Activated T-cell treated with anti-CD3 and anti-CD28 coated beads for 48 hours (primary cell): ENCODE measurements around the gene KNSTRN.

Source experiments
- DNase-seq: peaks from one replicate; pipeline ENCODE4 v3.0.0-alpha.2; 2020; ENCODE audit warnings: low read depth

The KNSTRN gene

GRCh38 chr15:40435023-40435709 is 52.6 kb downstream of the KNSTRN start:
- DNase-seq, result no peak

DNA sequence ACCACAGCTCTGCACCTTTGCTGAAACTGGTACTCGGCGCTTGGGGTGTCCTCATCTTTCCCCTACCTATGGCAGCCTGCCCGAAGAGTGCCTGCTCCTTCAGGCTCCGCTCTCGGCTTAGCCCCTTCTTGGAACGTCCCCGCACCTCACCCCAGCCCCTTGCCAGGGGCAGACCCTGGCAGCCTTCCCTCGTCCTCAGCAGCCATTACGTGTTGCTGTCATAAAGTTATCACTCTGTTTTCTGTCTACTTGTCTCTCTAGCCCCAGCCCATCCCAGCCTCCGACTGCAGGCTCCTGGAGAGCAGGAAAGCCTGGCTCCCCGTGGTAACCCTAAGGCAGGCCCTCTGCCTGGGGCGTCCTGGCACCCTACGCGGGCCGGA is 53.2 kb downstream of the KNSTRN start:
- DNase-seq, result no peak

- DNase-seq, result no peak
These were observed 53.8 kb downstream of the KNSTRN start for GRCh38 chr15:40436116-40436891.

GRCh38 chr15:40436892-40437751 is 54.6 kb downstream of the KNSTRN start:
- DNase-seq, result no peak

DNA sequence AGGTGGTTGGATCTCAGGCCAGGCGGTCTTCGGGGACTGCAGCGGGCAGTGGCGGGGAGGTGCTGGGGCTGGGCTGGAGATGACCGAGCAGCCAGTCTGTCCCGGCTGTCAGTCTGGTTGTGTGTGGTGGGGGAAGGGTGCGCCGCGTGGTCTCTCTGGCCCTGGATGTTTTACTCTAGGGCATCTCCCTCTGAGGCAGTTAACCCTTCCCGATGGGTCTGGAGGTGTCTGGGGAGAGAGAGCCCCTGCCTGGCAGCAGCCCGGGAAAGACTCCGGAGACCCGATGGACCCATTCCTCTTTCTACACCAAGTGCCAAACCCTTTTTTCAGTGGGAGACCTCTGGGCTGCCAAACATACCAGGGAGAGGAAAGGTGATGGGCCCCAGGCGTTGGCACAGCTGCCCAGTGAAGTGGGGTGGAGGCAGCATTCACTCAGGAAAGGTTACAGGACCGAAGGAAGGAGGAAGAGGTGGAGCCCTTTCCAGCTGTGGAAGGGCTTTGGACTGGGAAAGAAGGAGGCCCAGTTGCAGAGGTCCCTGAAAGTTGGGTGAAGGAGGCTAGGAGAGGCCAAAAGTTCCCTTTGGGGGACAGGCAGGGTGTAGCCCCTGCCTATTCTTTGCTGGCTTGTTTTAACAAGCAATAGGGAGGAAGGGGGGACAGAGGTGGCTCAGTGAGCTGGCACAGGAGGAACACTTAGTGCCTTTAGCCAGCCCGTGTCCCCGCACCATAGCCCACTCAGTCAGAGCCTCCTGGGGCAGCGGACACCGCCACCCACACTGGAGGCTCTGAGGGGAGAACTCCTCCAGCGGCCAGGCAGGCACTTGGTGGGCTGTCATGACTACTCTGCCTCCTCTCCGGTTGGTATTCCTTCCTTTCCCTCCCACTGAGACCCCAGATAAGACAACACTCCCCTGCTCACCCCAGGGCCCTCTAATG is 55.5 kb downstream of the KNSTRN start:
- DNase-seq, result no peak

GRCh38 chr15:40438712-40439111 is 56.2 kb downstream of the KNSTRN start:
- no peak for DNase-seq

GRCh38 chr15:40439461-40439959 is 57.0 kb downstream of the KNSTRN start:
- DNase-seq, result no peak

DNA sequence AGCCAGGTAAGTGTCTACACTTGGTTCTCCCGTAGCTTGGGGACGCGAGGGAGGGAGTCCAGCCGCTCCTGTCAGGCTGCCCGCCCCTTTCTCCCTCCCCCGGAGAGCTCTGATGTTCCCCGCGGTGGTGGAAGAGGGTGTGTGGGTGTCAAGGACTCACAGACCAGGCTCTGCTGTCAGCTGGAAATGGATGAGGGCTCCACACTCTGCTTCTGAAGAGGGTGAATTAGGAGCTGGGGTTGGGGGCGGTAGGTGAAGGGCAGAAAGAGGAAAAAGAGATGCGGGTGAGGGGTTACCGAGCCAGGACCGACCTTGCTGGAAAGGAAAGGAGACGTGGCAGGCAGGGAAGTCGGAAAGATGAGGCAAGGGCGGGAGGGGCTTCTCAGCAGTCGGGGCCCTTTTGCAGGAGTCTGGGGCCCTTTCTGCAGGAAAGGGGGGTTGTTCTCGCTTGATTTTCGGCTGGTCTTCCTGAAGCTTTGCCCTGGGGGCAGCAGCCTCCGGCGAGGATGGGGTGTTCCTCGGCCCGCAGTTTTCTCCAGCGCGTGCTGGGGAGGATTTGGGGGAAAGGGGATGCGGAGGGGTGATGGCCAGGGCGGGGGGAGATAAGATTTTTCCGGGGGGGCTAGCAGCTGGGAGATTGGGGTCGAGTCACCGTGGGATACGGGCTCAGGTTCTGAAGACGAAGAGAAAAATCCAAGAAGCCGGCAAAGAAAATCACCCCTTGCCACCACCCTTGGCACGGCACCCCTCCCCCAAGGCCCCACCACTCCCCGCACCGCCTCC is 57.6 kb downstream of the KNSTRN start:
- no peak for DNase-seq

DNA sequence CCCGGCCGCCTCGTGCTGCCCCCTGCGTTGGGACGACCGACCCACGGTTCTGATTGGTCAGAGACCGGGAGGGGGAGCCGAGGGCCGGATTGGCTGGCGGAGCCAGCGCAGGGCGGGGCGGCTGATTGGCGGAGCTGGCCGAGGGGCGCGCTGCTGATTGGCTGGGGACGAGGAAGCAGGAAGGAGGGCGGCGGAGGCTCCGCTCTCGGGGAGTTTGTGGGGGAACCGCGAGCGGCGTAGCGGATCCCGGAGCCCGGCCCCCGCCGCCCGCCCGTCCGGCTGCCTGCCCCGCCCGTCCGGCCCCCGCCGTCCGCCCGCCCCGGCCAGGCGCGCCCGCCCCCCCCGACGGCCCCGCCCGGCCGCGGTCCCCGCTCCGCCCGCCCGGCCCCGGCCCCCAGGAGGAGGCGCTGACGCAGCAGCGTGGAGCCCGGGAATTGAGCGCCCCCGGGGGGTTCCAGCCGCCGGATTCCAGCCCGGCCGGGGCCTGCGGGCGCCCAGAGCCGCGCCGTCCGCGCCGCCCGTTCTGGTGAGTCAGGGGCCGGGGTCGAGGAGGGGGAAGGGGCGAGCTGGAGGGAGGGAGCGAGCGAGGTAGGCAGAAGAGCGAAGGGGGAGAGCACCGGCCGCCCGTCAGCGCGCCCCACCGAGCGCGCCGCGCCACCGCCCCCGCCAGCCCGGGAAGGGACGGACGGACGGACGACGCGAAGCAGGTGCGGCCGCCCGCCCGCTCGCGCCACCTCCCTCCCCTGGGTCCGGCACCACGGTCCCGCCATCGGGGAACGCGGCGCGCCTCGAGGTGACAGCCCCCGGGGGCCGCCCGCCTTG is 58.4 kb downstream of the KNSTRN start, which contains the start of gene BAHD1:
TSS of gene BAHD1 (plus strand) at position 211 of the 822 bp plus-strand sequence. CDS start 17,512 bp downstream, outside the sequence.
- DNase-seq, result peak; percentile 96

GRCh38 chr15:40441565-40442531 is 59.3 kb downstream of the KNSTRN start:
- DNase-seq, result no peak

DNA sequence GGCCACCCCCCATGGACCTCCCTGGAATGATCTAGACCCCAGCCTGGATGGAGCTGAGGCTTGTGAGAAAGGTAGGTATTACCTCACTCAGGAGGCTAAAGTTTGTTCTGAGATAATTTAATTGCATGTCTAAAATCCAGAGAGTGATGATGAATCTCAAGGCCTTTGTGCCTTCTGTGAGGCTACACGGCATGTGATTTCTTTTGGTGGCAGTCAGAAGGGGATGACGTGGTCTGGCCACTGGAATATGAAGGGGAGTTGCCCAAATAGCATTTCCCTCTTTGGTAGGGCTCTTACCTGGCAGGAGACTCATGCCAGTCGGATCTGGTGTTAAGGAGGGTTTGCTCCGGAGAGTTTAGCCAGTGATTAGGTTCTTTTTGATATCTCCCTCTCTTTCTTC is 60.7 kb downstream of the KNSTRN start:
- DNase-seq, result no peak

DNA sequence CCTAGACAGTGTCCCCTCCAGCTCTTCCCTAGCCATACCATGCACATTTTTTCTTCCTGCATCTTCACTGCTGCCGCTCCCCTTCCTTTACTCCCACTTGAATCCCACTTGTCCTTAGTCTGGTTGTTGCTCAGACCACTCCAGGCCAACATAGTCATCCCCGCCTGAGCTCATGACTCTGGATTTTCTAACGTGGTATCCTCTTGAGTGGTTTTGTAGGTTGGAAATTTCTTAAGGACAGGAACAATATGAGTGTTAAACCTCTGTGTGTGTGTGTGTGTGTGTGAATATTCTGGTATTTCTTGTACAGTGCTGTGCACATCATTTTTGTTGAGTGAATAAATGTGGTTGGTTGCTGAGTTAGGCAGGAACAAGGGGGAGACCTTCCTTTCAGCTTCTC is 61.3 kb downstream of the KNSTRN start:
- no peak for DNase-seq
